SK-N-MC (cell line): ENCODE data around the gene PDCL3.

Experiments
- DNase-seq: peaks from one replicate; pipeline ENCODE4 v3.0.0-alpha.2; 2011; ENCODE audit warnings: low read depth, low spot score
- H3K27ac ChIP-seq: fragments of 200-600 bp; sonication (generic); 2 replicates; pipeline ENCODE4 v1.5.1; 2016; ENCODE audit warnings: mixed run types
- H3K36me3 ChIP-seq: fragments of 200-600 bp; sonication (generic); 2 replicates; pipeline ENCODE4 v1.6.1; 2017; ENCODE audit warnings: antibody characterized with exemption, low read length, mixed read lengths; ENCODE audit not compliant: insufficient read depth
- H3K4me3 ChIP-seq: fragments of 200-600 bp; sonication (generic); 2 replicates; pipeline ENCODE4 v1.5.1; 2016
- H3K9ac ChIP-seq: fragments of 200-600 bp; sonication (generic); 2 replicates; pipeline ENCODE4 v1.8.0; 2017; ENCODE audit warnings: mixed run types, mixed read lengths; ENCODE audit not compliant: insufficient read length
- H3K9me3 ChIP-seq: fragments of 200-600 bp; sonication (generic); 2 replicates; pipeline ENCODE4 v1.6.1; 2017; ENCODE audit warnings: low read depth, mild to moderate bottlenecking, antibody characterized with exemption, low read length, moderate library complexity, mixed read lengths
- EZH2 ChIP-seq: fragments of 200-600 bp; sonication (generic); IDR thresholded peaks from one replicate; pipeline ENCODE4 v1.6.1; 2017; ENCODE audit warnings: antibody characterized with exemption
- FOXP2 ChIP-seq: optimal IDR thresholded peaks from 2 replicates; pipeline ENCODE3; 2011; ENCODE audit warnings: mild to moderate bottlenecking, moderate library complexity; ENCODE audit not compliant: insufficient read depth; ENCODE audit errors: extremely low read length, control extremely low read depth
- POLR2AphosphoS5 ChIP-seq: IDR thresholded peaks from 2 replicates; pipeline ENCODE4 v1.6.1; 2012; ENCODE audit warnings: mild to moderate bottlenecking, low read depth, low read length, borderline replicate concordance

The PDCL3 gene

DNA sequence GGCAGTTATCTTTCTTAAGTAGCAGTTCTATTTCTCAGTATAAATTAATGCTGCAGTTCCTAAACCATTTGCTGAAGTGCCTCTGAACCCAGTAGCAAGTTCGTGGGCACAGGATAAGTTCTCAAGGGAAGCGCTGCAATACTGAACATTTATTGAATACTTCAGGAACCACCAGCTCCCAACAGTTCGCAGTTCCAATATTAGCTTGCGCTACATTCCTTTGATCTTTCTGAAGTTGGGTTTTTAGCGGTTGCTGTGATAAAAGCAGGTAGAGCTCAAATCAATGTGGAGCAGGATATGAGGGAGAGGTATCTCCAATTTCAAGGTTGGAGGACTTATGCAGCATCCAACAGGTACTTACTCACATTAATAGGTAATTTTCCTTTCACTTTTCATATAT lies 33.7 kb downstream of the PDCL3 start:
- H3K27ac ChIP-seq = no peak overlapping the region
- H3K9me3 ChIP-seq = no peaks in the 10 kb centered on the region
- H3K36me3 ChIP-seq = no peaks in the 10 kb centered on the region
- H3K9ac ChIP-seq = no peak overlapping the region
- H3K4me3 ChIP-seq = no peak overlapping the region
- DNase-seq = no peak
- TF ChIP-seq EZH2 = no peak
- no peak for TF ChIP-seq FOXP2
- TF ChIP-seq POLR2AphosphoS5 = no peak

DNA sequence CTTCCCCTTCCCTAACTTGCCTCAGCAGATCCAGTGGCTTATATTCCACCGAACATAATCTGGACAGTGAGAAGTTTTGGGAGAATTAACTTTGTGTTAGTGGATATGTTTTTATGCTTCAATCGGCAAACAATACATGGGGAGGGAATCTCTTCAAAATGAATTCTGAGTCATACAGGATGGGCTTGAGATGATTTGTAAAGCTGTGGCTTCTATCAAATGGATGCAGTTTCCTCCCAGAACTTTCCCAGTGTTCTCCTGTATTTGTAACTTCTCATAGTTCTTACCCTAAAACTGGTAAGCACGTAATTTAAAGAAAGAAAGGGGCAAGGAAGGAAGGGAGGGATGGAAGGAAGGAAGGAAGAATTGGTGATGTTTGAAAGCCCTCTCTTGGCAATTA lies 36.8 kb downstream of the PDCL3 start:
- H3K9me3 ChIP-seq = no peaks in the 10 kb centered on the region
- TF ChIP-seq FOXP2 = no peak
- TF ChIP-seq POLR2AphosphoS5 = no peak
- TF ChIP-seq EZH2 = no peak
- H3K4me3 ChIP-seq = no peak overlapping the region
- no peak overlapping the region for H3K9ac ChIP-seq
- no peaks in the 10 kb centered on the region for H3K36me3 ChIP-seq
- no peak for DNase-seq
- no peak overlapping the region for H3K27ac ChIP-seq

DNA sequence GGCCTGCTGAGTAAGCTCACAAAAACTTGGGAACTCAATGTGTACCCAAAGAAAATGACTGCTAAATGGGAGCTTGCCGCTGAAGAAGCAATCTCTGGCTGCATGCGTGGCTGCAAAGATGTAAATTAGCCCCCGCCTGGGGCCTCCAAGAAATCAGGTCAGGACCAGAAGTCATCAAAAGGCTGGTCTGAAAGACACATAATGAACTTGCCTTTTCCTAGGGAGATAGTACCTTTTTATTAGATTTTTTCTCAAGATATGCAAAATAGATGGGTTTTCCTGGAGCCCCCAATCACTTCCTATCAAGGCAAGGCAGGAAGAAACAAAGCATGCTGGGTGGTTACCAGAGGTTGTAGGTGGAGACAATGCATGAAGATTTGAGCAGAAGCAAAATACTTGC lies 38.9 kb downstream of the PDCL3 start:
- Histone ChIP-seq H3K9ac (no peak overlapping the region), H3K36me3 (no peaks in the 10 kb centered on the region), H3K4me3 (no peak overlapping the region), H3K9me3 (no peaks in the 10 kb centered on the region), H3K27ac (no peak overlapping the region)
- DNase-seq = no peak
- TF ChIP-seq POLR2AphosphoS5 (no peak), EZH2 (no peak), FOXP2 (no peak)

DNA sequence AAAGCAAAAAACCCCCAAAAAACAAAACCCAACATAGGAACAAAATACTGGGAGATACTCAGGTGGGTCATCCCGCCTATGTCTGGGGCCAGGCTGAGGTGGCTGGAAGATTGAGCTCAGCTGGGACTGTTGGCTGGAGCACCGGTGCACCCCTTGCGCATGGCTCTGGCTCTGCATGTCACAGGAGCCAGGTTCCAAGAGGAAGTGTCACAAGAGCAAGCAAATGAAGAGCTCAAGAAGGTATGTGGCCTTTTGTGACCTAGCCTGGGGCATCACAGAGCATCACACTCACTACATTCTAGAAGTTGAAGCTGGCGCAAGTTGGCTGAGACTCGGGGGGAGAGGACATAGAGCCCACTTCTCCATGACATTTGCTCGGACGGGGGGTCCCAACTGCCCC lies 40.6 kb downstream of the PDCL3 start:
- H3K4me3 ChIP-seq = no peak overlapping the region
- no peaks in the 10 kb centered on the region for H3K36me3 ChIP-seq
- no peaks in the 10 kb centered on the region for H3K9me3 ChIP-seq
- TF ChIP-seq EZH2 (no peak), FOXP2 (no peak), POLR2AphosphoS5 (no peak)
- H3K27ac ChIP-seq = no peak overlapping the region
- H3K9ac ChIP-seq = no peak overlapping the region
- no peak for DNase-seq

DNA sequence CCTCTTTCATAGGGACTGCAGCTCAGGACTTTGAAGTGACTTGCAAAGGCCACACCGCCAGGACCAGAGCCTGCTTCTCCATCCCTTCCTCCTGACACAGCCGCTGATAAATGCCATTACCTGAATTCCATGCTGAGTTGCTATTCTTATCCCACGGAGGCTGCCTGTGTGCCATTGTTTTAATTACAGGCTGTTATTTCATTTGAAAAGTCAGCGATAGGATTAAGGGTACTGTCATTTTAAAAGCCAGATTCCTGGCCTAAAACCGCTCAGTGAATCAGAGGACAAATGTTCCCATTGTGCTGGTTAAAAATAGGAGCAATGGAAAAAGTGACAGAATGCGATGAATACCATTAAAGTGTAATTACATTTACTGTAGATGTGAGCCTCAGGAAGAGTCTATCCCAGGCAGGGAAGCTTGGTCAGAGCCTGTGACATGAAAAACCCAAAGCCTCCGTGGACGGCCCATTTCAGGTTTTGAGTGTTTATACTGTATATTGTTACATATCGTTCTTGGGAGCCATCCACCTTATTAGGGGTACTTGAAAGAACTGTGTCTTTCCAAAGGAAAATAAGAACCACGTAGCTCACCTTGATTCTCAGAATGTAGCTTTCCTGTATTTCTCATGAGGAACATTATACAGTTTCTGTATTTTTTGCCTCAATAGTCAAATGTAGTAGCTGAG lies 41.3 kb downstream of the PDCL3 start:
- H3K9ac ChIP-seq = no peak overlapping the region
- TF ChIP-seq FOXP2 (no peak), EZH2 (no peak), POLR2AphosphoS5 (no peak)
- no peak overlapping the region for H3K4me3 ChIP-seq
- H3K36me3 ChIP-seq = no peaks in the 10 kb centered on the region
- no peak for DNase-seq
- no peak overlapping the region for H3K27ac ChIP-seq
- H3K9me3 ChIP-seq = no peaks in the 10 kb centered on the region

DNA sequence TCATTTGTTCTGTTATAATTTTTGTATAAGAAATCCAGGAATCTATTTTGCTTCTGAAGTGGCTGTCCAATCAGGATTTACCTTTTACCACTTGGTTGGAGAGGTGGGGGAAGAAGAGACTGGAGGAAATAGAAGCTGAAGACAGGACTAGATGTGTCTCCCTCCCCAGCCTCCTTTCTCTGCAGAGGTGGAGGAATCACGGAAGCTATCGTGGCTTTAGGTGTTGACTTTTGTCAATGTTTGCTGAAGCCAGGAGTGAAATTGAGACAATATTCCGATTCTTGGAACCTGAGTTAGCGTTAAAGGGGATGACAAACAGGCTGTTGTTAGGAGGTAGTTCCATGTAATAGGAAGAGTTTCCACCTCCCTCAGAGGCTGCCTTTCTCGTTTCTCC lies 43.5 kb downstream of the PDCL3 start:
- TF ChIP-seq EZH2 = no peak
- TF ChIP-seq POLR2AphosphoS5 = no peak
- no peak for TF ChIP-seq FOXP2
- no peak overlapping the region for H3K27ac ChIP-seq
- no peaks in the 10 kb centered on the region for H3K9me3 ChIP-seq
- H3K36me3 ChIP-seq = no peaks in the 10 kb centered on the region
- no peak for DNase-seq
- H3K9ac ChIP-seq = no peak overlapping the region
- H3K4me3 ChIP-seq = no peak overlapping the region

DNA sequence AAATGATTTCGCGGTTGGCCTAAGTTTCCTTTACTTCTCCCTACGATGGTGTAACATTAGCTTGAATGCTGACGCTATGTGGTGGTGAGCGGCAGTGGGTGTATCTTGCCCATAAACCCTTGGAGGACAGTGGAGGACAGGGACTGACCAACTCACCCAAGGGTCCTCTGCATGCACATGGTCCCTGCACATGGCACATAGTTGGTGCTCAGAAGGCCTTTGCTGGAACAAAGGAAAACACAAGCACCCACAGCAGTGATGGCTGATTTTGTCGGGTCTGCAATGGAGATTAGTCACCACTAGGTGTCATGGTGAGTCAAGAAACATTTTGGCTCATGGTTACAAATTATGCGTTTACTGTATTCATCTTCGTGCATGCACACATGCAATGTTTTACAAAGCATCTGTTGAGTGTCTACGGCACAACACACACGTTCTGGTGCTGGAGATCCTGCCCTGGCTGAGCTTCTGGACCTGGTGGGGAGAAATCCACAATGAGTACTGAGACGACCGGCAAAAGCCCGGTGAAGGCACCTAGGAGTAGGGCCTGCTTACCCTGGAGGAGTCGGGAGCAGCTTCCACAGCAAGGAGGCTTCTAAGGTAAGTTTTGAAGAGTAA lies 44.0 kb downstream of the PDCL3 start:
- Histone ChIP-seq H3K4me3 (no peak overlapping the region), H3K27ac (no peak overlapping the region), H3K9ac (no peak overlapping the region), H3K9me3 (no peaks in the 10 kb centered on the region), H3K36me3 (no peaks in the 10 kb centered on the region)
- no peak for TF ChIP-seq EZH2
- TF ChIP-seq FOXP2 = no peak
- TF ChIP-seq POLR2AphosphoS5 = no peak
- no peak for DNase-seq

DNA sequence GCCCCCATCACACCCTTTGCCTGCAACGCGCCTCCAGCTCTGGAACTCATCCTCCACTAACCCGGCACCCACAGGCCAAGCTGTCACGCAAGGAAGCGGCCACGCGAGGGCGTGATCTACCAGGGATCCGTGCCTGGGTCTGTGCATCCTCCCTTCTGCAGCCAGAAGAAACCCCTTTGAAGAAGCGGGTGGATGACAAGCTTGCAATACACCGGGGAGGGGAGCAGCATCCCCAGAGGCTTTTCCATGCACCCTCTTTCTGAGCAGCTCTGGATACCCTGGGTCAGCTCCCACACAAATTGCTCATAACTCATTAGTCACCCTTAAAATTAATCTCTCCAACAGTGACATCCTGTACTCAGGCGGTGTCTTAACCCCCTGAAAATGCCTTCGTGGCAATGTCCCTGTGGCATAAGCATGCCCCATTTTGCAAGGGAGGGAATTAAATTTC lies 47.6 kb downstream of the PDCL3 start:
- DNase-seq = no peak

More for the DNA sequence above, 47.6 kb downstream of the PDCL3 start:
- Histone ChIP-seq H3K4me3 (no peak overlapping the region), H3K9me3 (no peaks in the 10 kb centered on the region), H3K9ac (no peak overlapping the region), H3K27ac (no peak overlapping the region), H3K36me3 (no peaks in the 10 kb centered on the region)
- TF ChIP-seq POLR2AphosphoS5 (no peak), FOXP2 (no peak)
